ENCODE data around the gene ATCAY. TPM values are rescaled to one million over a fixed set of nuclear protein-coding genes. Genes with fewer than 3 reads are reported as not detected.
"Not testable (repeated sequence)": the region's sequence is repeated elsewhere in the genome, so short reads cannot be mapped to it uniquely, and the experiment has no call there.

The ATCAY gene
- polyA plus RNA-seq, 1 donor from 2014 or later: 73.8 TPM

DNA sequence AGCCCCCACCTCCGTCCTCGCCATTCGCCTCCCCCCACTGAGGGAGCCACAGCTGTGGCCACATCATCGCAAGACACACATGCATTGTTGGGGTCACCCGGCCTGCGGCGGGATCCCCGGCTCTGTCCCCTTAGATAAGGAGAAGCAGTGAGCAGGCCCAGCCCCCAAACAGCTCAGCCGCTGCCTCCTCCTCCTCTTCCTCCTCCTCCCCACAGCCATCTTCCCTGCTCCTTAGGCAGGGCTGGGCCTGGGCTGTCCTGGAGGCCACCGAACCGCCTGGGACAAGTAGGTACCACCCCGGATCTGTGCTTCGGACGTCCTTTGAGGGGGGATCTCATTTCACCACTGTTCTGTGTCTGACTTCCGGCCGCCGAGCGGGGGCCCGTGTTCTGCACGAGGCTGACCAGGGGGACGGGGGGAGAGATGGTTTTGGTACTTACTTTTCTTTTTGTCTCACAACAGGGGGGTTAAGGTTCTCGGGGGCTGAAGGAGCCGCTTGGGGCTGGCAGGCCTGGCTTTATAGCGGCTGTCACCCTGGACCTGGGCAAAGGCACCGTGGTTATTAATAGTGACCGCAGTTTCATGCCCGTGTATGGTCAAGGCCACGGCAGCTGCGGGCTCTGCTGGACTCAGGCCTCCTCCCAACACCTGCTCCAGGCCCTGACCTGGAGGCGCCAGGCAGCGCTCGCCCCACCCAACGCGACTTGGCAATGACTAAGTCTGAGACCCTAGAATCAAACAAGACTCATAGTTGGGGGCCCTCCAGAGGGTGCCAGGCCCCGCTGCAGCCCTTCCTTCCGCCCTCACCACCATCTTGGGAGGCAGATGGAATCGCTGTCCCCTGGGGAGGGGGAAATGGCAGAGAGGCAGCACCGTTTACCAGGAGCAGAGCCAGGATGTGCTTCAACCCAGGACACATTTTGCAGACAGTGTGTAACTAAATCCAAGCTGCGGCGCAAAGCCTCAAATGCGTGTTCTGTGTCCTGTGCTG, 70.7 kb downstream of the ATCAY start:
- Histone ChIP-seq H3K27me3 (ENCODE audit: insufficient read depth, low read depth, low read length) (no peaks in the 10 kb centered on the region), H4K20me1 (ENCODE audit: insufficient read depth) (no peaks in the 10 kb centered on the region), H3K4me2 (ENCODE audit: low read length) (no peak overlapping the region), H3K79me2 (replicated peaks; ENCODE audit: insufficient read depth, low read length) (no peaks in the 10 kb centered on the region), H3K4me3 (ENCODE audit: low read length) (no peak overlapping the region), H3F3A (ENCODE audit: insufficient read depth, low read length, poor library complexity, severe bottlenecking) (no peaks in the 10 kb centered on the region), H3K9me2 (ENCODE audit: insufficient read depth, low read length) (no peaks in the 10 kb centered on the region), H3K27ac (ENCODE audit: low read length) (no peak overlapping the region), H3K9ac (ENCODE audit: low read length) (no peak overlapping the region), H3K9me3 (ENCODE audit: low read length) (no peaks in the 10 kb centered on the region), H3K36me3 (ENCODE audit: insufficient read depth, low read length) (no peaks in the 10 kb centered on the region), H2AFZ (ENCODE audit: low read depth, low read length) (no peak overlapping the region)
- TF ChIP-seq EZH2 (IDR thresholded peaks at IDR 0.05; ENCODE audit: borderline replicate concordance, insufficient read depth, low read length, poor library complexity, severe bottlenecking) (no peak), RAD21 (conservative IDR thresholded peaks at IDR 0.05) (no peak), EP300 (conservative IDR thresholded peaks at IDR 0.05; ENCODE audit: poor library complexity, severe bottlenecking) (no peak), MXI1 (conservative IDR thresholded peaks at IDR 0.05; ENCODE audit: poor library complexity, severe bottlenecking) (no peak), SMC3 (conservative IDR thresholded peaks at IDR 0.05; ENCODE audit: poor library complexity) (no peak), CTCF (IDR thresholded peaks at IDR 0.05; ENCODE audit: poor library complexity, severe bottlenecking) (no peak), POLR2AphosphoS5 (IDR thresholded peaks at IDR 0.05) (no peak), TAF1 (IDR thresholded peaks at IDR 0.05; ENCODE audit: low read depth) (no peak)
- TF ChIP-seq, protein P1, sequence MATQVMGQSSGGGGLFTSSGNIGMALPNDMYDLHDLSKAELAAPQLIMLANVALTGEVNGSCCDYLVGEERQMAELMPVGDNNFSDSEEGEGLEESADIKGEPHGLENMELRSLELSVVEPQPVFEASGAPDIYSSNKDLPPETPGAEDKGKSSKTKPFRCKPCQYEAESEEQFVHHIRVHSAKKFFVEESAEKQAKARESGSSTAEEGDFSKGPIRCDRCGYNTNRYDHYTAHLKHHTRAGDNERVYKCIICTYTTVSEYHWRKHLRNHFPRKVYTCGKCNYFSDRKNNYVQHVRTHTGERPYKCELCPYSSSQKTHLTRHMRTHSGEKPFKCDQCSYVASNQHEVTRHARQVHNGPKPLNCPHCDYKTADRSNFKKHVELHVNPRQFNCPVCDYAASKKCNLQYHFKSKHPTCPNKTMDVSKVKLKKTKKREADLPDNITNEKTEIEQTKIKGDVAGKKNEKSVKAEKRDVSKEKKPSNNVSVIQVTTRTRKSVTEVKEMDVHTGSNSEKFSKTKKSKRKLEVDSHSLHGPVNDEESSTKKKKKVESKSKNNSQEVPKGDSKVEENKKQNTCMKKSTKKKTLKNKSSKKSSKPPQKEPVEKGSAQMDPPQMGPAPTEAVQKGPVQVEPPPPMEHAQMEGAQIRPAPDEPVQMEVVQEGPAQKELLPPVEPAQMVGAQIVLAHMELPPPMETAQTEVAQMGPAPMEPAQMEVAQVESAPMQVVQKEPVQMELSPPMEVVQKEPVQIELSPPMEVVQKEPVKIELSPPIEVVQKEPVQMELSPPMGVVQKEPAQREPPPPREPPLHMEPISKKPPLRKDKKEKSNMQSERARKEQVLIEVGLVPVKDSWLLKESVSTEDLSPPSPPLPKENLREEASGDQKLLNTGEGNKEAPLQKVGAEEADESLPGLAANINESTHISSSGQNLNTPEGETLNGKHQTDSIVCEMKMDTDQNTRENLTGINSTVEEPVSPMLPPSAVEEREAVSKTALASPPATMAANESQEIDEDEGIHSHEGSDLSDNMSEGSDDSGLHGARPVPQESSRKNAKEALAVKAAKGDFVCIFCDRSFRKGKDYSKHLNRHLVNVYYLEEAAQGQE (IDR thresholded peaks at IDR 0.05; ENCODE audit: borderline replicate concordance): no peak

DNA sequence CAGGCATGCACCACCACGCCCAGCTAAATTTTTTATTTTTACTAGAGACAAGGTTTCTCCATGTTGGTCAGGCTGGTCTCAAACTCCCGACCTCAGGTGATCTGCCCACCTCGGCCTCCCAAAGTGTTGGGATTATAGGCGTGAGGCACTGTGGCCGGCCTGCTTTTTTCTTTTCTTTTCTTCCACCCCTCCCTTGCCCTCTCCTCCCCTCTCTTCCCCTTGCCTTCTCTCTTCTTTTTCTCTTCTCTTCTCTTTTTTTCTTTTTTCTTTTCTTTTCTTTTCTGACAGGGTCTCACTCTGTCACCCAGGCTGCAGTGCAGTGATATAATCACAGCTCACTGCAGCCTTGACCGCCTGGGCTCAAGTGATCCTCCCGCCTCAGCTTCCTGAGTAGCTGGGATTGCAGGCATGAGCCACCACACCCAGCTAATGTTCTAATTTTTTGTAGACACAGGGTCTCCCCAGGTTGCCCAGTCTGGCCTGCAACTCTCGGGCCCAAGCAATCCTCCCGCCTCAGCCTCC, 72.3 kb downstream of the ATCAY start:
- not testable (repeated sequence) for H3K4me3 ChIP-seq (ENCODE audit: low read length); H3K36me3 ChIP-seq (ENCODE audit: insufficient read depth, low read length); H3K27ac ChIP-seq (ENCODE audit: low read length); H3K9me3 ChIP-seq (ENCODE audit: low read length); H3K27me3 ChIP-seq (ENCODE audit: insufficient read depth, low read depth, low read length); H3K79me2 ChIP-seq (replicated peaks; ENCODE audit: insufficient read depth, low read length); H4K20me1 ChIP-seq (ENCODE audit: insufficient read depth); H3K4me2 ChIP-seq (ENCODE audit: low read length); H3F3A ChIP-seq (ENCODE audit: insufficient read depth, low read length, poor library complexity, severe bottlenecking); H3K9me2 ChIP-seq (ENCODE audit: insufficient read depth, low read length); H3K9ac ChIP-seq (ENCODE audit: low read length); H2AFZ ChIP-seq (ENCODE audit: low read depth, low read length)
